IMR-90 (cell line): ENCODE measurements around the gene ZMYND11. TPM values are rescaled to one million over a fixed set of nuclear protein-coding genes. Genes with fewer than 3 reads are reported as not detected.

ENCODE experiments used
- ATAC-seq: fragments of 200-7000 bp; cut with Tn5 transposase; 2 replicates; pipeline ENCODE4 v1.9.1; 2020; ENCODE audit warnings: low read depth, mild to moderate bottlenecking, moderate library complexity
- BruUV-seq: library from RNA; stranded (reverse); fragments of 400-500 nt; replicated peaks from 2 replicates; lab custom pipeline; 2021; lab: Mats Ljungman, UMichigan
- CTCF ChIA-PET: fragments of 300-600 bp; formaldehyde crosslinking; extraction: SDS; loops from one replicate; lab custom pipeline; 2021; ENCODE audit warnings: antibody characterized with exemption; lab: Yijun Ruan, JAX
- POLR2A ChIA-PET: fragments of 300-600 bp; sonication (Branson Sonifier 250); formaldehyde crosslinking; loops from one replicate; lab custom pipeline; 2022; ENCODE audit warnings: antibody characterized with exemption; ENCODE audit not compliant: unreplicated experiment; lab: Charles Lee
- DNase-seq: peaks from one replicate; pipeline ENCODE4 v3.0.0; 2013
- H2AFZ ChIP-seq: replicated peaks from 2 replicates; pipeline ENCODE3; 2013; ENCODE audit warnings: low read length, mild to moderate bottlenecking; ENCODE audit not compliant: poor library complexity
- H2AK5ac ChIP-seq: 2 replicates; pipeline ENCODE4 v1.6.1; 2013; ENCODE audit warnings: low read depth, low read length, inconsistent platforms
- H2AK9ac ChIP-seq: replicated peaks from 2 replicates; pipeline ENCODE3; 2013; ENCODE audit warnings: mild to moderate bottlenecking, low read depth, low read length, moderate library complexity; ENCODE audit not compliant: poor library complexity
- H2BK120ac ChIP-seq: 2 replicates; pipeline ENCODE4 v1.6.1; 2013; ENCODE audit warnings: low read depth, low read length, inconsistent platforms
- H2BK15ac ChIP-seq: 3 replicates; pipeline ENCODE4 v1.6.1; 2013; ENCODE audit warnings: low read depth, low read length, inconsistent platforms
- H2BK20ac ChIP-seq: 2 replicates; pipeline ENCODE4 v1.6.1; 2013; ENCODE audit warnings: low read depth, mild to moderate bottlenecking, inconsistent platforms, low read length, moderate library complexity
- H2BK5ac ChIP-seq: 2 replicates; pipeline ENCODE4 v1.6.1; 2013; ENCODE audit warnings: mild to moderate bottlenecking, low read depth, low read length, inconsistent platforms; ENCODE audit not compliant: poor library complexity, severe bottlenecking
- H3K14ac ChIP-seq: replicated peaks from 2 replicates; pipeline ENCODE4 v1.6.1; 2013; ENCODE audit warnings: low read depth, low read length, inconsistent platforms
- H3K18ac ChIP-seq: 2 replicates; pipeline ENCODE4 v1.6.1; 2013; ENCODE audit warnings: low read depth, low read length, control low read depth
- H3K23ac ChIP-seq: 2 replicates; pipeline ENCODE4 v1.6.1; 2013; ENCODE audit warnings: low read depth, low read length, inconsistent platforms
- H3K27ac ChIP-seq: 2 replicates; pipeline ENCODE4 v1.5.1; 2013; ENCODE audit warnings: mild to moderate bottlenecking, control low read depth, low read length; ENCODE audit not compliant: insufficient read depth
- H3K27me3 ChIP-seq: 2 replicates; pipeline ENCODE4 v1.6.1; 2013; ENCODE audit warnings: low read length; ENCODE audit not compliant: control insufficient read depth, insufficient read depth
- H3K36me3 ChIP-seq: 2 replicates; pipeline ENCODE4 v1.6.1; 2013; ENCODE audit warnings: low read length, mixed read lengths; ENCODE audit not compliant: control insufficient read depth, insufficient read depth
- H3K4ac ChIP-seq: 2 replicates; pipeline ENCODE4 v1.6.1; 2013; ENCODE audit warnings: low read depth, low read length, inconsistent platforms
- H3K4me1 ChIP-seq: 2 replicates; pipeline ENCODE4 v1.6.1; 2013; ENCODE audit warnings: low read length, mixed read lengths; ENCODE audit not compliant: control insufficient read depth, insufficient read depth
- H3K4me2 ChIP-seq: 2 replicates; pipeline ENCODE4 v1.6.1; 2013; ENCODE audit warnings: low read depth, mild to moderate bottlenecking, control low read depth, low read length, moderate library complexity
- H3K4me3 ChIP-seq: 2 replicates; pipeline ENCODE4 v1.5.1; 2013; ENCODE audit warnings: low read depth, mild to moderate bottlenecking, control low read depth, low read length, moderate library complexity; ENCODE audit not compliant: insufficient read depth
- H3K56ac ChIP-seq: 2 replicates; pipeline ENCODE4 v1.6.1; 2013; ENCODE audit warnings: low read length, inconsistent platforms; ENCODE audit not compliant: insufficient read depth; ENCODE audit errors: extremely low read depth
- H3K79me1 ChIP-seq, 2 experiments: 2 replicates each; pipeline ENCODE4 v1.6.1; 2013; ENCODE audit warnings: low read length in 2 of 2, inconsistent platforms in 1 of 2, low read depth in 1 of 2
- H3K9ac ChIP-seq: 2 replicates; pipeline ENCODE4 v1.6.1; 2013; ENCODE audit warnings: low read depth, low read length, control low read depth
- H3K9me1 ChIP-seq: 2 replicates; pipeline ENCODE4 v1.6.1; 2013; ENCODE audit warnings: low read length, inconsistent platforms; ENCODE audit not compliant: insufficient read depth
- H3K9me3 ChIP-seq: 2 replicates; pipeline ENCODE4 v1.6.1; 2013; ENCODE audit warnings: low read length; ENCODE audit not compliant: control insufficient read depth, insufficient read depth
- H4K20me1 ChIP-seq: 2 replicates; pipeline ENCODE4 v1.6.1; 2013; ENCODE audit warnings: low read length, inconsistent platforms; ENCODE audit not compliant: insufficient read depth
- H4K5ac ChIP-seq: 2 replicates; pipeline ENCODE4 v1.6.1; 2013; ENCODE audit warnings: mild to moderate bottlenecking, low read depth, low read length, control low read depth
- H4K8ac ChIP-seq, 2 experiments: 2 replicates each; pipeline ENCODE4 v1.6.1; 2013; ENCODE audit warnings: low read depth in 2 of 2, low read length in 2 of 2, control low read depth in 1 of 2, inconsistent platforms in 1 of 2
- H4K91ac ChIP-seq: 2 replicates; pipeline ENCODE4 v1.6.1; 2013; ENCODE audit warnings: low read depth, low read length, inconsistent platforms; ENCODE audit not compliant: insufficient read depth
- BHLHE40 ChIP-seq: fragments of 150-350 bp; IDR thresholded peaks from 2 replicates; pipeline ENCODE4 v1.6.1; 2016; ENCODE audit warnings: mild to moderate bottlenecking, low read depth, low read length
- CHD1 ChIP-seq: IDR thresholded peaks from 2 replicates; pipeline ENCODE4 v1.6.1; 2012; ENCODE audit warnings: low read depth, low read length, improper control_type of control experiment
- MAFK ChIP-seq: IDR thresholded peaks from 2 replicates; pipeline ENCODE4 v1.6.1; 2012; ENCODE audit warnings: low read depth, low read length, improper control_type of control experiment
- MAZ ChIP-seq: IDR thresholded peaks from 2 replicates; pipeline ENCODE4 v1.6.1; 2012; ENCODE audit warnings: low read depth, mild to moderate bottlenecking, low read length, improper control_type of control experiment, moderate library complexity, borderline replicate concordance
- NFE2L2 ChIP-seq: fragments of 150-350 bp; IDR thresholded peaks from 2 replicates; pipeline ENCODE4 v1.6.1; 2016; ENCODE audit warnings: low read depth, mild to moderate bottlenecking, low read length
- RAD21 ChIP-seq: IDR thresholded peaks from 2 replicates; pipeline ENCODE4 v1.6.1; 2012; ENCODE audit warnings: low read length, improper control_type of control experiment
- SMC3 ChIP-seq: fragments of 150-350 bp; IDR thresholded peaks from 2 replicates; pipeline ENCODE4 v1.6.1; 2016; ENCODE audit warnings: low read depth, mild to moderate bottlenecking, antibody characterized with exemption, low read length, moderate library complexity
- WGBS, 2 experiments: methylation state at CpG; one replicate each; pipeline versions ENCODE4 v1.1.5 to v1.1.7; 2013; ENCODE audit warnings: missing lambda C conversion rate in 2 of 2; ENCODE audit not compliant: insufficient read length in 1 of 2; ENCODE audit errors: extremely low coverage in 2 of 2; 5-methylcytosine and 5-hydroxymethylcytosine counted together
- dilution Hi-C: fragments of 300-500 bp; cut with HindIII; formaldehyde crosslinking; loops from one replicate; pipeline ENCODE4 v1.14.3; 2018; ENCODE audit warnings: low sequenced_read_pairs; ENCODE audit not compliant: unreplicated experiment
- in situ Hi-C: fragments of 300-500 bp; cut with MboI; formaldehyde crosslinking; loops from 3 replicates; pipeline ENCODE4 v1.14.3; 2019; ENCODE audit warnings: low sequenced_read_pairs, inconsistent platforms, mixed read lengths
- intact Hi-C: fragments of 100-400 bp; cut with micrococcal nuclease; formaldehyde crosslinking; loops from 2 replicates; pipeline ENCODE4 v1.10.0; 2022
- polyA plus RNA-seq, 3 experiments: library from polyadenylated mRNA; depleted of rRNA; stranded (reverse); fragments of >200 nt; gene quantifications; 2 replicates each; pipeline ENCODE4 v1.2.3, GENCODE V29; 2012; ENCODE audit warnings: low replicate concordance in 1 of 3
- total RNA-seq: library from RNA; depleted of rRNA; stranded (reverse); fragments of >200 nt; gene quantifications from 2 replicates; pipeline ENCODE4 v1.2.3, GENCODE V29; 2012

Gene ZMYND11
- total and polyA plus RNA-seq, 2 of the 4 experiments (the other 2 are of a cell fraction): 39.5 to 72.2 TPM

DNA sequence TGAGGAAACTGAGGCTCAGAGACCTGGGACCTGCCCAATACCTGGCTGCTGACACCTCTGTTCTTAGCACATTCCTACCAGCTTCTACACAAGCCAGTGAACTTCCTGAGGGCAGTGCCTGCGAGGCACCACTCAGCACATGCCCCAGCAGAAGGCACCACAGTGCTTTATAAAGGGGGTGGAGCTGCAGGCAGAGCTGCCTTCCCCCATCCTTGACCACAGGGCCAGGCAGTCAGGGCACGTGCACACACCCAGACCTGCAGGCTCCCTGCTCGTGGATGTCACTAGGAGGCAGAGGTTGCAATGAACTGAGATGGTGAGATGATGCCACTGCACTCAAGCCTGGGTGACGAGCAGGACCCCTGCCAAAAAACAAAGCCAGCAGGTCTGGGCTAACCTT, 47.0 kb upstream of the ZMYND11 start (continued):
- TF ChIP-seq RAD21: no peak
- TF ChIP-seq SMC3: no peak
- no peak for TF ChIP-seq MAZ
- no peak for TF ChIP-seq BHLHE40

GRCh38 chr10:89248-89647, 46.0 kb upstream of the ZMYND11 start:
- no peak overlapping the region for H2AFZ ChIP-seq
- no peak overlapping the region for H3K4me2 ChIP-seq
- ChIA-PET CTCF (interaction anchor here (1.6 kb wide), 1 partner anchor 13 kb away, joined by 7 read pairs; no protein-coding TSS in a partner anchor), POLR2A (no interaction called here)
- no peak overlapping the region for H4K91ac ChIP-seq
- intact Hi-C loops: no loop called here
- no peak for TF ChIP-seq SMC3
- no peak for TF ChIP-seq MAFK
- TF ChIP-seq CHD1: no peak
- TF ChIP-seq NFE2L2: no peak
- no peak overlapping the region for H2BK20ac ChIP-seq
- no peak overlapping the region for H4K5ac ChIP-seq
- no peak overlapping the region for H3K14ac ChIP-seq
- in situ Hi-C loops: no loop called here
- H2BK5ac ChIP-seq: no peak overlapping the region
- WGBS, 2 experiments: no CpG with 5 or more reads among the region's 2 CpGs
- peaks cover 5% of the 10 kb centered on the region; the same call in 1 of the 2 replicates for H3K27me3 ChIP-seq
- H3K36me3 ChIP-seq: no peaks in the 10 kb centered on the region
- no peak overlapping the region for H2BK120ac ChIP-seq
- H3K9me3 ChIP-seq: no peaks in the 10 kb centered on the region
- H2AK5ac ChIP-seq: no peak overlapping the region
- no peaks in the 10 kb centered on the region for H3K9me1 ChIP-seq
- H3K56ac ChIP-seq: no peak overlapping the region
- ATAC-seq (no peak), DNase-seq (no peak)
- no peak overlapping the region for H3K23ac ChIP-seq
- H3K79me1 ChIP-seq: no peaks in the 10 kb centered on the region
- H2AK9ac ChIP-seq: no peak overlapping the region
- H4K20me1 ChIP-seq: no peaks in the 10 kb centered on the region
- no peak overlapping the region for H3K4me3 ChIP-seq
- no peak overlapping the region for H3K27ac ChIP-seq
- no peak overlapping the region for H2BK15ac ChIP-seq
- dilution Hi-C loops: no loop called here
- H3K18ac ChIP-seq: no peak overlapping the region
- no peaks in the 10 kb centered on the region for H3K4me1 ChIP-seq
- H3K9ac ChIP-seq: no peak overlapping the region
- H4K8ac ChIP-seq: no peak overlapping the region
- BruUV-seq: no TSS peak
- no peak overlapping the region for H3K4ac ChIP-seq
